ENCODE data around the gene DOK6.

DOK6 gene

DNA sequence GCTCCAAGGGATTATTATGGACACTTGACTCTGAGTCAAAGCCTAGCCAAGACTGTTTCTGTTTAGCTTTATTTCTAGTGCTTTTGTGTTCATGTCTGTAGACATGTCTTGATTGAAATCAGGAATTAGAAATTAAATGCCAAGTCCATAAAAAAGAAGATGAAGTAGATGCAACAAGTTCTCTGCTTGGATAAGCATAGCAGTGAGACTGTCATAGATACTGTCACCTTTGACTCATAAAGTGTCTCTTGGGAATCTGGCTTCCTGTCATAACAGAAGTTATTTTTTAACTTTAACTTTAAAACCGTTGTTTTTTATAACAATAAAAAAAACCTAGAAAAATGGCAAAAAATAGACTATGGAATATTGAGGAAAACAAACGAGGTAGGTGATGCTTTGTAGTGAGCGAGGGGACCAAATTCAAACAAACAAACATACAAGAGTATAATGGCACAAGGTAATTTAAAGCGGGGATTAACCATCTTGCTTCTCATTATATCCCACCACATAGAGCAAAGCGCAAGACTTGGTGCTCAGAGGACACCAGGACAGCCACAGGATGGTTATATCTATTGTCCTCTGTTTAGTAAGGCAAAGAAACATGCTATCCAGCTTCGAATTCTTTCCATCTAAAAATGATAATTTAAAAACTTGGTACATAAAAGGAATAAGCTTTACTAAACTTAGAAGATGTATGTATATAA is 482.4 kb downstream of the DOK6 start:
- Histone ChIP-seq H3K4ac (ENCODE audit: low read length) (no peak overlapping the region), H4K8ac (ENCODE audit: low read depth, low read length) (no peak overlapping the region), H3K4me2 (ENCODE audit: insufficient read depth, low read length, poor library complexity, severe bottlenecking) (no peak overlapping the region), H4K91ac (ENCODE audit: low read depth, low read length, poor library complexity) (no peak overlapping the region), H3K79me1 (ENCODE audit: low read depth, low read length) (no peaks in the 10 kb centered on the region), H3K18ac (ENCODE audit: low read length) (no peak overlapping the region), H2AK5ac (ENCODE audit: low read depth, low read length) (no peak overlapping the region), H3K4me1 (ENCODE audit: control insufficient read depth in 2 of 2, insufficient read depth in 1 of 2, low read depth in 1 of 2, low read length in 2 of 2) (peaks cover 2 to 8% of the 10 kb centered on the region in 2 donors), H2BK120ac (ENCODE audit: low read depth, low read length) (no peak overlapping the region), H2AFZ (ENCODE audit: low read length) (no peak overlapping the region), H3K14ac (ENCODE audit: low read length) (no peak overlapping the region), H3K23ac (ENCODE audit: low read depth, low read length, poor library complexity) (no peak overlapping the region), H3K4me3 (ENCODE audit: low read length in 2 of 2) (no peak overlapping the region), H2BK15ac (ENCODE audit: low read length) (no peak overlapping the region), H3K27ac (replicated peaks; ENCODE audit: low read length) (no peak overlapping the region), H3K27me3 (ENCODE audit: control insufficient read depth in 3 of 3, insufficient read depth in 3 of 3, low read depth in 1 of 3, low read length in 3 of 3) (no peaks in the 10 kb centered on the region), H2BK5ac (ENCODE audit: low read length) (no peak overlapping the region), H3K36me3 (replicated peaks in 1 of 2; ENCODE audit: control insufficient read depth in 2 of 2, insufficient read depth in 2 of 2, low read length in 2 of 2) (no peaks in the 10 kb centered on the region), H2BK12ac (ENCODE audit: low read length) (no peak overlapping the region), H3K9me3 (replicated peaks in 1 of 2; ENCODE audit: control insufficient read depth in 2 of 2, insufficient read depth in 1 of 2, low read depth in 1 of 2, low read length in 2 of 2) (no peaks in the 10 kb centered on the region), H3K9ac (ENCODE audit: low read depth, low read length, poor library complexity) (no peak overlapping the region)
- no peak for DNase-seq (ENCODE audit: low spot score)
- no CpG with 5 or more reads among the region's 6 CpGs for WGBS, 2 donors (ENCODE audit: extremely low coverage in 2 of 2, insufficient read length in 2 of 2, insufficient replicate concordance in 1 of 2)

- Histone ChIP-seq H3K18ac (ENCODE audit: low read length) (no peak overlapping the region), H3K4ac (ENCODE audit: low read length) (no peak overlapping the region), H4K8ac (ENCODE audit: low read depth, low read length) (no peak overlapping the region), H3K14ac (ENCODE audit: low read length) (no peak overlapping the region), H3K9ac (ENCODE audit: low read depth, low read length, poor library complexity) (no peak overlapping the region), H3K9me3 (replicated peaks in 1 of 2; ENCODE audit: control insufficient read depth in 2 of 2, insufficient read depth in 1 of 2, low read depth in 1 of 2, low read length in 2 of 2) (no peaks in the 10 kb centered on the region), H2BK12ac (ENCODE audit: low read length) (no peak overlapping the region), H2BK5ac (ENCODE audit: low read length) (no peak overlapping the region), H4K91ac (ENCODE audit: low read depth, low read length, poor library complexity) (no peak overlapping the region), H2AFZ (ENCODE audit: low read length) (peak overlapping the region; percentile 51), H3K4me1 (ENCODE audit: control insufficient read depth in 2 of 2, insufficient read depth in 1 of 2, low read depth in 1 of 2, low read length in 2 of 2) (peaks cover 2% of the 10 kb centered on the region in 2 donors), H3K27me3 (ENCODE audit: control insufficient read depth in 3 of 3, insufficient read depth in 3 of 3, low read depth in 1 of 3, low read length in 3 of 3) (no peaks in the 10 kb centered on the region), H2BK15ac (ENCODE audit: low read length) (no peak overlapping the region), H2AK5ac (ENCODE audit: low read depth, low read length) (no peak overlapping the region), H3K4me3 (ENCODE audit: low read length in 2 of 2) (no peak overlapping the region), H2BK120ac (ENCODE audit: low read depth, low read length) (no peak overlapping the region), H3K36me3 (replicated peaks in 1 of 2; ENCODE audit: control insufficient read depth in 2 of 2, insufficient read depth in 2 of 2, low read length in 2 of 2) (no peaks in the 10 kb centered on the region), H3K79me1 (ENCODE audit: low read depth, low read length) (no peaks in the 10 kb centered on the region), H3K27ac (replicated peaks; ENCODE audit: low read length) (no peak overlapping the region), H3K23ac (ENCODE audit: low read depth, low read length, poor library complexity) (no peak overlapping the region), H3K4me2 (ENCODE audit: insufficient read depth, low read length, poor library complexity, severe bottlenecking) (no peak overlapping the region)
- no peak for DNase-seq (ENCODE audit: low spot score)
- WGBS, 2 donors (ENCODE audit: extremely low coverage in 2 of 2, insufficient read length in 2 of 2, insufficient replicate concordance in 1 of 2) = no CpG with 5 or more reads among the region's 3 CpGs
These were observed 483.1 kb downstream of the DOK6 start for GRCh38 chr18:69883781-69884180.

DNA sequence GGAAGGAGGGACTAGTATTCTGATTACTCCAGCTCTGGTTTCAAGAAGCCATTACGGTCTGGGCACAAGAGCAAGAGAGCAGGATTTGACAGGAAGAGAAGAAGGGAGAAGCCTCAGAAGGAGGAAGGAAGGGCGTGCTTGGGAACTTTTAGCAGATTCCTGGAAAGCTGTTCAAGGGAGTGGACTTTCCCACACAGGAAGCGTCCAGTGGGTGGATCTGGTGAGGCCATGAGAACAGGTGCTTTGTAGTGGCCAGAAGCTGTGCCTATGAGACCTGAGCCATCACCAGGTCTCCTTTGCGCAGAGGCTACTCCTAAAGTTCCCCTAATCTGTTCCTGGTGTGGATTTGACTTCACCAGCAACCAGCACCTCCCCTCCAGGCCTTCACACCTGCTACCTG is 484.7 kb downstream of the DOK6 start:
- WGBS, 2 donors (ENCODE audit: extremely low coverage in 2 of 2, insufficient read length in 2 of 2, insufficient replicate concordance in 1 of 2) = no CpG with 5 or more reads among the region's 4 CpGs
- Histone ChIP-seq H2BK12ac (ENCODE audit: low read length) (no peak overlapping the region), H3K9me3 (replicated peaks in 1 of 2; ENCODE audit: control insufficient read depth in 2 of 2, insufficient read depth in 1 of 2, low read depth in 1 of 2, low read length in 2 of 2) (no peaks in the 10 kb centered on the region), H3K27ac (replicated peaks; ENCODE audit: low read length) (no peak overlapping the region), H3K23ac (ENCODE audit: low read depth, low read length, poor library complexity) (no peak overlapping the region), H3K18ac (ENCODE audit: low read length) (no peak overlapping the region), H2BK5ac (ENCODE audit: low read length) (no peak overlapping the region), H2BK120ac (ENCODE audit: low read depth, low read length) (no peak overlapping the region), H3K36me3 (replicated peaks in 1 of 2; ENCODE audit: control insufficient read depth in 2 of 2, insufficient read depth in 2 of 2, low read length in 2 of 2) (no peaks in the 10 kb centered on the region), H3K9ac (ENCODE audit: low read depth, low read length, poor library complexity) (no peak overlapping the region), H4K91ac (ENCODE audit: low read depth, low read length, poor library complexity) (no peak overlapping the region), H3K4me2 (ENCODE audit: insufficient read depth, low read length, poor library complexity, severe bottlenecking) (no peak overlapping the region), H2BK15ac (ENCODE audit: low read length) (no peak overlapping the region), H2AFZ (ENCODE audit: low read length) (no peak overlapping the region), H3K4me3 (ENCODE audit: low read length in 2 of 2) (no peak overlapping the region), H4K8ac (ENCODE audit: low read depth, low read length) (no peak overlapping the region), H3K4me1 (ENCODE audit: control insufficient read depth in 2 of 2, insufficient read depth in 1 of 2, low read depth in 1 of 2, low read length in 2 of 2) (peaks cover 0 to 2% of the 10 kb centered on the region in 2 donors), H3K4ac (ENCODE audit: low read length) (no peak overlapping the region), H2AK5ac (ENCODE audit: low read depth, low read length) (no peak overlapping the region), H3K79me1 (ENCODE audit: low read depth, low read length) (no peaks in the 10 kb centered on the region), H3K27me3 (ENCODE audit: control insufficient read depth in 3 of 3, insufficient read depth in 3 of 3, low read depth in 1 of 3, low read length in 3 of 3) (no peaks in the 10 kb centered on the region), H3K14ac (ENCODE audit: low read length) (no peak overlapping the region)
- DNase-seq (ENCODE audit: low spot score) = no peak

DNA sequence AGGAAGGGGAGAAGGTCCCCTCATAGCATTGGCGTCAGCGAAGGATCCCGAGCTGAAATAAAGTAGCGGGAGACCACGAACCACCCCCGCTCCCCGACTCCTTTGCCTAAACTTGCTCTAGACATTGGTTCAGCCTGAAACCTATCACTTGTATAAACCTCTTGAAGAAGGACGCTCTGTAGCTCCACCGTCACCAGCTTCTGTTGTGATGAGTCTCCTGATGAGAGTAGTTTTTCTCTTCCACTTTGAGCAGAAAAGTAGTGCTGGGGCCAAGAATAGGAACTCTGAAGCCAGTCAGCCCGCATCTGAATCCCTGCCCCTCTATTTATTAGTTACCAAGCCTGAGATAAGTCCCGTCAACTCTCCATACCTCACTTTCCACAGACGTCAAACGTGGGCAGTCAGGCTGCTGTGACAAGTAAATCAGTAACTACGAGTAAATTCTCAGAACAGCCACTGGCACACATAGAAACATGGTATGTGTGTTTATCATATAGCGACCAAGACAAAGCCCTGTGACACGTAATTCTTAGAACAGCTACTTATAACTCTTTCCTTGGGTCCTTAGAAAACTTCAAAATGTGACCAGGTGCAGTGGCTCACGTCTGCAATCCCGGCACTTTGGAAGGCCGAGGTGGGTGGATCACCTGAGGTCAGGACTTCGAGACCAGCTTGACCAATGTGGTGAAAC is 485.3 kb downstream of the DOK6 start:
- no peak overlapping the region for H3K27ac ChIP-seq (replicated peaks; ENCODE audit: low read length)
- no peak for DNase-seq (ENCODE audit: low spot score)
- no peaks in the 10 kb centered on the region for H3K79me1 ChIP-seq (ENCODE audit: low read depth, low read length)
- H3K4me1 ChIP-seq (ENCODE audit: control insufficient read depth in 2 of 2, insufficient read depth in 1 of 2, low read depth in 1 of 2, low read length in 2 of 2) = peaks cover 0 to 2% of the 10 kb centered on the region in 2 donors
- H4K8ac ChIP-seq (ENCODE audit: low read depth, low read length) = no peak overlapping the region
- H3K4me3 ChIP-seq (ENCODE audit: low read length in 2 of 2) = no peak overlapping the region
- H3K4me2 ChIP-seq (ENCODE audit: insufficient read depth, low read length, poor library complexity, severe bottlenecking) = no peak overlapping the region
- no peak overlapping the region for H3K14ac ChIP-seq (ENCODE audit: low read length)
- H4K91ac ChIP-seq (ENCODE audit: low read depth, low read length, poor library complexity) = no peak overlapping the region
- H2BK15ac ChIP-seq (ENCODE audit: low read length) = no peak overlapping the region
- H3K23ac ChIP-seq (ENCODE audit: low read depth, low read length, poor library complexity) = no peak overlapping the region
- H3K9ac ChIP-seq (ENCODE audit: low read depth, low read length, poor library complexity) = no peak overlapping the region
- H2BK120ac ChIP-seq (ENCODE audit: low read depth, low read length) = no peak overlapping the region
- H2AK5ac ChIP-seq (ENCODE audit: low read depth, low read length) = no peak overlapping the region
- no peaks in the 10 kb centered on the region for H3K9me3 ChIP-seq (replicated peaks in 1 of 2; ENCODE audit: control insufficient read depth in 2 of 2, insufficient read depth in 1 of 2, low read depth in 1 of 2, low read length in 2 of 2)
- H2AFZ ChIP-seq (ENCODE audit: low read length) = no peak overlapping the region
- no peaks in the 10 kb centered on the region for H3K36me3 ChIP-seq (replicated peaks in 1 of 2; ENCODE audit: control insufficient read depth in 2 of 2, insufficient read depth in 2 of 2, low read length in 2 of 2)
- H3K4ac ChIP-seq (ENCODE audit: low read length) = no peak overlapping the region
- H2BK12ac ChIP-seq (ENCODE audit: low read length) = no peak overlapping the region
- no CpG with 5 or more reads among the region's 20 CpGs for WGBS, 2 donors (ENCODE audit: extremely low coverage in 2 of 2, insufficient read length in 2 of 2, insufficient replicate concordance in 1 of 2)
- H3K18ac ChIP-seq (ENCODE audit: low read length) = no peak overlapping the region
- no peaks in the 10 kb centered on the region for H3K27me3 ChIP-seq (ENCODE audit: control insufficient read depth in 3 of 3, insufficient read depth in 3 of 3, low read depth in 1 of 3, low read length in 3 of 3)
- H2BK5ac ChIP-seq (ENCODE audit: low read length) = no peak overlapping the region
